K562 treated with DMSO at 1 percent for 12 hours (cell line): Measurements from ENCODE around the gene IFNA7. TPM values are rescaled to one million over a fixed set of nuclear protein-coding genes. Genes with fewer than 3 reads are reported as not detected.

Experiments
- total RNA-seq: library from RNA; unstranded; fragments of 300-600 nt; gene quantifications from 2 replicates; pipeline ENCODE4 v1.2.3, GENCODE V29; 2022; ENCODE audit not compliant: insufficient read depth

Gene IFNA7
- total RNA-seq, result not detected in 2 replicates

DNA sequence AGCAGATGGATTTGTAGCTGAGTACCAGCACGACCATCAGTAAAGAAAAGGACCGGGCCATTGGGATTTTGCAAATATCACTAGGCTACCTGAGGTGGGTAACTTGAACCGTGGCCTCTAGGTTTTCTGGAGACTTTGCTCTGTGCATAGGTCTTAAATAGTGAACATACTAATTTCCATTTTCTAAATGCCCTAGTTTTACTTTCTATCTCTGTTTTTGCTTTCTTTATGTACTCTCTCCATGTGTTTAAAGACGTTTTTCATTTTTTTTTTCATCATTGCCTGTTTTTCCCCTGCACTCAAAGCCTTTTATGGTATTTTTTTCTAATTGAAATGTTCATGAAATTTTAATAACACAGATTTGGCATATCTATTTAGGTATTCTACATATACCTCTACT lies at the start of gene IFNA7:
IFNA7 (minus strand) TSS at position 101 of the 400 bp plus-strand sequence; CDS start at position 61, 40 bp downstream.

GRCh38 chr9:21239911-21240310 lies 37.9 kb upstream of the IFNA7 start, which contains the start of gene IFNA14:
Gene IFNA14, minus strand, starts transcription at chr9:21240005. Its CDS starts 70 bp downstream, at chr9:21239935.

DNA sequence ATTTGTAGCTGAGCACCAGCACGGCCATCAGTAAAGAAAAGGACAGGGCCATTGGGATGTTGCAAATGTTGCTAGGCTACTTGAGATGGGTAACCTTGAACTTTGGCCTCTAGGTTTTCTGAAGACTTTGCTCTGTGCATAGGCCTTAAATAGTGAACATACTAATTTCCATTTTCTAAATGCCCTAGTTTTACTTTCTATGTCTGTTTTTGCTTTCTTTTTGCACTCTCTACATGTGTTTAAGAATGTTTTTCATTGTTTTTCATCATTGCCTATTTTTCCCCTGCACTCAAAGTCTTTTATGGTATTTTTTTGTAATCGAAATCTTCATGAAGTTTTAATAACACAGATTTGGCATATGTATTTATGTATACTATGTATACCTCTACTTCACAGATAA lies 26.1 kb upstream of the IFNA7 start, which contains the start of gene IFNA17:
IFNA17 (minus strand) TSS at position 101 of the 400 bp plus-strand sequence; CDS start at position 52, 49 bp downstream.

GRCh38 chr9:21217211-21217610 lies 15.2 kb upstream of the IFNA7 start, which contains the start of gene IFNA16:
Gene IFNA16, minus strand, starts transcription at chr9:21217311. Its CDS starts 6 bp downstream, at chr9:21217305.

GRCh38 chr9:21207043-21207442 lies 5.0 kb upstream of the IFNA7 start, which contains the start of gene IFNA10:
Gene IFNA10, minus strand, starts transcription at chr9:21207143. Its CDS starts 46 bp downstream, at chr9:21207097.

DNA sequence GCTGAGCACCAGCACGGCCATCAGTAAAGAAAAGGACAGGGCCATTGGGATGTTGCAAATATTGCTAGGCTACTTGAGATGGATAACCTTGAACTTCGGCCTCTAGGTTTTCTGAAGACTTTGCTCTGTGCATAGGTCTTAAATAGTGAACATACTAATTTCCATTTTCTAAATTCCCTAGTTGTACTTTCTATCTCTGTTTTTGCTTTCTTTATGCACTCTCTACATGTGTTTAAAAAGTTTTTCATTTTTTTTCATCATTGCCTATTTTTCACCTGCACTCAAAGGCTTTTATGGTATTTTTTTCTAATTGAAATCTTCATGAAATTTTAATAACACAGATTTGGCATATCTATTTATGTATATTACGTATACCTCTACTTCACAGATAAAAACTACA lies 14.5 kb downstream of the IFNA7 start, which contains the start of gene IFNA4:
IFNA4 (minus strand) TSS at position 101 of the 400 bp plus-strand sequence; CDS start at position 45, 56 bp downstream.

GRCh38 chr9:21166560-21166959 lies 35.4 kb downstream of the IFNA7 start, which contains the start of gene IFNA21:
Gene IFNA21, minus strand, starts transcription at chr9:21166660. Its CDS starts 48 bp downstream, at chr9:21166612.

Other genes with a start within 250 kb of the IFNA7 start
- gene HACD4, start 170.6 kb downstream of the IFNA7 start, total RNA-seq, result not detected in 2 replicates
- not detected in 2 replicates for gene IFNB1, start 124.3 kb downstream of the IFNA7 start, total RNA-seq
- gene IFNW1, start 60.4 kb downstream of the IFNA7 start, total RNA-seq, result not detected in 2 replicates
- gene IFNA21, start 35.5 kb downstream of the IFNA7 start, total RNA-seq, result not detected in 2 replicates
- not detected in 2 replicates for gene IFNA4, start 14.6 kb downstream of the IFNA7 start, total RNA-seq
- not detected in 2 replicates for gene IFNA10, start 4.9 kb upstream of the IFNA7 start, total RNA-seq
- not detected in 2 replicates for gene IFNA16, start 15.1 kb upstream of the IFNA7 start, total RNA-seq
- not detected in 2 replicates for gene IFNA17, start 26.0 kb upstream of the IFNA7 start, total RNA-seq
- gene IFNA14, start 37.8 kb upstream of the IFNA7 start, total RNA-seq, result not detected in 2 replicates
- gene IFNA5, start 103.1 kb upstream of the IFNA7 start, total RNA-seq, result not detected in 2 replicates
- gene KLHL9, start 133.2 kb upstream of the IFNA7 start, total RNA-seq, result not detected in 2 replicates
- gene IFNA6, start 148.7 kb upstream of the IFNA7 start, total RNA-seq, result not detected in 2 replicates
- gene IFNA13, start 165.9 kb upstream of the IFNA7 start, total RNA-seq, result not detected in 2 replicates
- gene IFNA2, start 183.2 kb upstream of the IFNA7 start, total RNA-seq, result not detected in 2 replicates
- not detected in 2 replicates for gene IFNA8, start 206.9 kb upstream of the IFNA7 start, total RNA-seq
- gene IFNA1, start 238.2 kb upstream of the IFNA7 start, total RNA-seq, result not detected in 2 replicates